ENCODE results near the gene RALGAPA1.
"Not testable (repeated sequence)": the region's sequence is repeated elsewhere in the genome, so short reads cannot be mapped to it uniquely, and the experiment has no call there.

RALGAPA1 gene

GRCh38 chr14:35849122-35849521 is 40.0 kb upstream of the RALGAPA1 start:
- FAIRE-seq (no peak), DNase-seq (ENCODE audit: insufficient read length, low spot score) (no peak)
- TF ChIP-seq CTCF (IDR thresholded peaks at IDR 0.05; ENCODE audit: insufficient read depth, missing control alignments): no peak

- DNase-seq (ENCODE audit: insufficient read length, low spot score) (no peak), FAIRE-seq (no peak)
- TF ChIP-seq CTCF (IDR thresholded peaks at IDR 0.05; ENCODE audit: insufficient read depth, missing control alignments): no peak
Measured at GRCh38 chr14:35847636-35848035, 38.5 kb upstream of the RALGAPA1 start.

- no peak for DNase-seq (ENCODE audit: insufficient read length, low spot score)
- no peak for TF ChIP-seq CTCF (IDR thresholded peaks at IDR 0.05; ENCODE audit: insufficient read depth, missing control alignments)
- FAIRE-seq: no peak
Measured at GRCh38 chr14:35844494-35844893, 35.4 kb upstream of the RALGAPA1 start.

GRCh38 chr14:35842245-35842644 is 33.1 kb upstream of the RALGAPA1 start:
- FAIRE-seq: not testable (repeated sequence)

GRCh38 chr14:35841704-35842103 is 32.6 kb upstream of the RALGAPA1 start:
- FAIRE-seq; DNase-seq (ENCODE audit: insufficient read length, low spot score): not testable (repeated sequence)

More at GRCh38 chr14:35842245-35842644, 33.1 kb upstream of the RALGAPA1 start:
- DNase-seq (ENCODE audit: insufficient read length, low spot score): not testable (repeated sequence)

GRCh38 chr14:35835208-35835982 is 26.3 kb upstream of the RALGAPA1 start:
- DNase-seq (ENCODE audit: insufficient read length, low spot score) (no peak), FAIRE-seq (no peak)
- no peak for TF ChIP-seq CTCF (IDR thresholded peaks at IDR 0.05; ENCODE audit: insufficient read depth, missing control alignments)

- no peak for DNase-seq (ENCODE audit: insufficient read length, low spot score)
- no peak for FAIRE-seq
- no peak for TF ChIP-seq CTCF (IDR thresholded peaks at IDR 0.05; ENCODE audit: insufficient read depth, missing control alignments)
Measured at GRCh38 chr14:35829449-35829848, 20.4 kb upstream of the RALGAPA1 start.

- no peak for FAIRE-seq
- no peak for TF ChIP-seq CTCF (IDR thresholded peaks at IDR 0.05; ENCODE audit: insufficient read depth, missing control alignments)
- no peak for DNase-seq (ENCODE audit: insufficient read length, low spot score)
Measured at GRCh38 chr14:35827678-35828472, 18.8 kb upstream of the RALGAPA1 start.

Measured in D721Med (cell line).